Panc1 (cell line): ENCODE data around the gene CLSTN2. TPM values are rescaled to one million over a fixed set of nuclear protein-coding genes. Genes with fewer than 3 reads are reported as not detected.

Experiments
- ATAC-seq: fragments of 200-7000 bp; cut with Tn5 transposase; 2 replicates; pipeline ENCODE4 v1.9.1; 2020; ENCODE audit warnings: mild to moderate bottlenecking, moderate library complexity
- BruUV-seq: library from RNA; stranded (reverse); fragments of 400-500 nt; replicated peaks from 2 replicates; lab custom pipeline; 2021; lab: Mats Ljungman, UMichigan
- CTCF ChIA-PET: fragments of 300-600 bp; sonication (Branson Sonifier 250); formaldehyde crosslinking; loops from one replicate; lab custom pipeline; 2022; ENCODE audit warnings: antibody characterized with exemption; lab: Charles Lee
- POLR2A ChIA-PET: fragments of 300-600 bp; sonication (Branson Sonifier 250); formaldehyde crosslinking; loops from one replicate; lab custom pipeline; 2022; ENCODE audit warnings: antibody characterized with exemption; lab: Charles Lee
- DNase-seq: peaks from one replicate; pipeline ENCODE4 v3.0.0-alpha.2; 2010; ENCODE audit warnings: low read depth, low spot score
- H3K27ac ChIP-seq: 2 replicates; pipeline ENCODE4 v1.5.1; 2011; ENCODE audit warnings: mild to moderate bottlenecking, low read length, inconsistent platforms
- H3K27me3 ChIP-seq: fragments of 200-500 bp; sonication (Bioruptor generic); 2 replicates; pipeline ENCODE4 v1.6.0; 2014; ENCODE audit warnings: low read length, inconsistent platforms; ENCODE audit not compliant: control insufficient read depth, insufficient read depth
- H3K36me3 ChIP-seq: fragments of 200-500 bp; sonication (Bioruptor generic); 2 replicates; pipeline ENCODE4 v1.5.1; 2014; ENCODE audit warnings: inconsistent platforms, mild to moderate bottlenecking, low read length, moderate library complexity; ENCODE audit not compliant: control insufficient read depth, insufficient read depth
- H3K4me1 ChIP-seq: 2 replicates; pipeline ENCODE4 v1.5.1; 2011; ENCODE audit warnings: inconsistent platforms, mild to moderate bottlenecking, low read length, moderate library complexity; ENCODE audit not compliant: control insufficient read depth, insufficient read depth
- H3K4me3 ChIP-seq, 2 experiments: 2 replicates each; pipeline ENCODE4 v1.5.1; 2011 to 2012; ENCODE audit warnings: low read depth in 2 of 2, low read length in 2 of 2, mild to moderate bottlenecking in 2 of 2, inconsistent platforms in 1 of 2, moderate library complexity in 1 of 2
- H3K9me3 ChIP-seq: fragments of 200-500 bp; sonication (Bioruptor generic); 2 replicates; pipeline ENCODE4 v1.5.1; 2014; ENCODE audit warnings: low read depth, mild to moderate bottlenecking, inconsistent platforms, low read length, moderate library complexity; ENCODE audit not compliant: control insufficient read depth, insufficient read depth
- POLR2AphosphoS5 ChIP-seq: IDR thresholded peaks from 2 replicates; pipeline ENCODE4 v1.6.1; 2012; ENCODE audit warnings: mild to moderate bottlenecking, low read depth, low read length, moderate library complexity
- REST ChIP-seq, 2 experiments: IDR thresholded peaks; 2 replicates each; pipeline ENCODE4 v1.6.1; 2011 to 2012; ENCODE audit warnings: low read depth in 2 of 2, control low read depth in 1 of 2, low read length in 1 of 2, mild to moderate bottlenecking in 1 of 2, moderate library complexity in 1 of 2; ENCODE audit not compliant: insufficient read depth in 1 of 2
- SIN3A ChIP-seq: IDR thresholded peaks from 2 replicates; pipeline ENCODE4 v1.6.1; 2012; ENCODE audit warnings: low read depth, mild to moderate bottlenecking, low read length, moderate library complexity, borderline replicate concordance; ENCODE audit not compliant: insufficient read depth
- TCF7L2 ChIP-seq: IDR thresholded peaks from 2 replicates; pipeline ENCODE4 v1.6.1; 2011; ENCODE audit warnings: mild to moderate bottlenecking, low read depth, low read length, inconsistent platforms
- in situ Hi-C: cut with HindIII; loops from 2 replicates; pipeline ENCODE4 v1.10.0; 2016; ENCODE audit warnings: low sequenced_read_pairs, low pct_unique_long_range_greater_than_20kb
- intact Hi-C: fragments of 100-400 bp; cut with micrococcal nuclease; formaldehyde crosslinking; loops from one replicate; pipeline ENCODE4 v1.10.0; 2022; ENCODE audit not compliant: unreplicated experiment
- total RNA-seq: library from RNA; stranded (reverse); gene quantifications from one replicate; pipeline ENCODE4 v1.2.1, GENCODE V29; 2021; ENCODE audit not compliant: unreplicated experiment
- TF ChIP-seq, protein P1 (sequence below): fragments of 450-650 bp; IDR thresholded peaks from 2 replicates; pipeline ENCODE4 v1.5.1; 2017; ENCODE audit warnings: mild to moderate bottlenecking

The CLSTN2 gene
- total RNA-seq, 1 experiment from 2014 or later = 0.03 TPM

- intact Hi-C loops = no loop called here
- no peak for TF ChIP-seq TCF7L2
- TF ChIP-seq SIN3A = no peak
- TF ChIP-seq REST (IDR thresholded peaks at IDR 0.05; ENCODE audit: insufficient read depth in 1 of 2, low read depth in 2 of 2, low read length in 1 of 2) = no peak
- TF ChIP-seq, protein P1, sequence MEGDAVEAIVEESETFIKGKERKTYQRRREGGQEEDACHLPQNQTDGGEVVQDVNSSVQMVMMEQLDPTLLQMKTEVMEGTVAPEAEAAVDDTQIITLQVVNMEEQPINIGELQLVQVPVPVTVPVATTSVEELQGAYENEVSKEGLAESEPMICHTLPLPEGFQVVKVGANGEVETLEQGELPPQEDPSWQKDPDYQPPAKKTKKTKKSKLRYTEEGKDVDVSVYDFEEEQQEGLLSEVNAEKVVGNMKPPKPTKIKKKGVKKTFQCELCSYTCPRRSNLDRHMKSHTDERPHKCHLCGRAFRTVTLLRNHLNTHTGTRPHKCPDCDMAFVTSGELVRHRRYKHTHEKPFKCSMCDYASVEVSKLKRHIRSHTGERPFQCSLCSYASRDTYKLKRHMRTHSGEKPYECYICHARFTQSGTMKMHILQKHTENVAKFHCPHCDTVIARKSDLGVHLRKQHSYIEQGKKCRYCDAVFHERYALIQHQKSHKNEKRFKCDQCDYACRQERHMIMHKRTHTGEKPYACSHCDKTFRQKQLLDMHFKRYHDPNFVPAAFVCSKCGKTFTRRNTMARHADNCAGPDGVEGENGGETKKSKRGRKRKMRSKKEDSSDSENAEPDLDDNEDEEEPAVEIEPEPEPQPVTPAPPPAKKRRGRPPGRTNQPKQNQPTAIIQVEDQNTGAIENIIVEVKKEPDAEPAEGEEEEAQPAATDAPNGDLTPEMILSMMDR = no peak
- no peak for TF ChIP-seq POLR2AphosphoS5
These were observed 288.6 kb downstream of the CLSTN2 start for GRCh38 chr3:140223631-140224030.

GRCh38 chr3:140224307-140224706 lies 289.3 kb downstream of the CLSTN2 start:
- CTCF ChIA-PET = no interaction called here
- BruUV-seq = no TSS peak

More at GRCh38 chr3:140223631-140224030, 288.6 kb downstream of the CLSTN2 start:
- no peaks in the 10 kb centered on the region for H3K4me1 ChIP-seq
- no peaks in the 10 kb centered on the region for H3K27me3 ChIP-seq
- POLR2A ChIA-PET = no interaction called here
- no peak overlapping the region for H3K27ac ChIP-seq
- no TSS peak for BruUV-seq
- H3K4me3 ChIP-seq = no peak overlapping the region
- CTCF ChIA-PET = no interaction called here
- no peak for DNase-seq
- no peak for ATAC-seq
- no peaks in the 10 kb centered on the region for H3K9me3 ChIP-seq
- in situ Hi-C loops = no loop called here
- H3K36me3 ChIP-seq = no peaks in the 10 kb centered on the region

More at GRCh38 chr3:140224307-140224706, 289.3 kb downstream of the CLSTN2 start:
- DNase-seq = no peak
- no peaks in the 10 kb centered on the region for H3K36me3 ChIP-seq
- TF ChIP-seq POLR2AphosphoS5 = no peak
- TF ChIP-seq, protein P1 = no peak
- no peak for TF ChIP-seq TCF7L2
- TF ChIP-seq REST (IDR thresholded peaks at IDR 0.05; ENCODE audit: insufficient read depth in 1 of 2, low read depth in 2 of 2, low read length in 1 of 2) = no peak
- TF ChIP-seq SIN3A = no peak
- no peaks in the 10 kb centered on the region for H3K9me3 ChIP-seq
- in situ Hi-C loops = no loop called here
- POLR2A ChIA-PET = no interaction called here
- ATAC-seq = no peak
- no peaks in the 10 kb centered on the region for H3K27me3 ChIP-seq
- no peaks in the 10 kb centered on the region for H3K4me1 ChIP-seq
- H3K27ac ChIP-seq = no peak overlapping the region
- intact Hi-C loops = no loop called here
- no peak overlapping the region for H3K4me3 ChIP-seq
